Endodermal cell (in vitro differentiated cells): ENCODE measurements around the gene PSAP. TPM values are rescaled to one million over a fixed set of nuclear protein-coding genes. Genes with fewer than 3 reads are reported as not detected.

Experiments
- DNase-seq: peaks from one replicate; pipeline ENCODE4 v3.0.0-alpha.2; 2017
- H3K27ac ChIP-seq: 2 replicates; pipeline ENCODE4 v1.5.1; 2013; ENCODE audit warnings: mild to moderate bottlenecking, low read depth, low read length, moderate library complexity
- H3K27me3 ChIP-seq: 2 replicates; pipeline ENCODE4 v1.6.1; 2013; ENCODE audit warnings: mild to moderate bottlenecking, low read length, moderate library complexity; ENCODE audit not compliant: insufficient read depth, control insufficient read depth, poor library complexity, severe bottlenecking
- H3K36me3 ChIP-seq: 2 replicates; pipeline ENCODE4 v1.7.0; 2013; ENCODE audit warnings: mild to moderate bottlenecking, low read length, moderate library complexity; ENCODE audit not compliant: control insufficient read depth, insufficient read depth
- H3K4me1 ChIP-seq: one replicate; pipeline ENCODE4 v1.7.0; 2013; ENCODE audit warnings: low read length; ENCODE audit not compliant: control insufficient read depth, insufficient read depth
- H3K4me3 ChIP-seq: 2 replicates; pipeline ENCODE4 v1.5.1; 2013; ENCODE audit warnings: mild to moderate bottlenecking, low read length, moderate library complexity
- H3K9ac ChIP-seq: 2 replicates; pipeline ENCODE4 v1.6.1; 2013; ENCODE audit warnings: mild to moderate bottlenecking, low read length, moderate library complexity; ENCODE audit not compliant: poor library complexity, severe bottlenecking; ENCODE audit errors: extremely low read depth
- H3K9me3 ChIP-seq: 2 replicates; pipeline ENCODE4 v1.6.1; 2013; ENCODE audit warnings: mild to moderate bottlenecking, low read length, moderate library complexity; ENCODE audit not compliant: control insufficient read depth
- H3K27ac Mint-ChIP-seq: 2 replicates; pipeline ENCODE4 v1.8.0; 2020; ENCODE audit warnings: mixed read lengths
- H3K27me3 Mint-ChIP-seq: 2 replicates; pipeline ENCODE4 v1.8.0; 2021; ENCODE audit warnings: mild to moderate bottlenecking, mixed read lengths; ENCODE audit not compliant: insufficient read depth
- H3K36me3 Mint-ChIP-seq: 2 replicates; pipeline ENCODE4 v1.8.0; 2020; ENCODE audit warnings: low read depth, mixed read lengths
- H3K4me1 Mint-ChIP-seq: 2 replicates; pipeline ENCODE4 v1.8.0; 2020; ENCODE audit warnings: mixed read lengths
- H3K4me3 Mint-ChIP-seq: 2 replicates; pipeline ENCODE4 v1.8.0; 2020; ENCODE audit warnings: mild to moderate bottlenecking, moderate library complexity, mixed read lengths
- H3K9me3 Mint-ChIP-seq: 2 replicates; pipeline ENCODE4 v1.8.0; 2020; ENCODE audit warnings: mild to moderate bottlenecking, mixed read lengths
- WGBS, 2 experiments: methylation state at CpG; one replicate each; pipeline versions ENCODE4 v1.1.5 to v1.1.7; 2013; ENCODE audit warnings: missing lambda C conversion rate in 2 of 2, mixed read lengths in 1 of 2; ENCODE audit not compliant: insufficient coverage in 1 of 2, insufficient read length in 1 of 2; 5-methylcytosine and 5-hydroxymethylcytosine counted together
- total RNA-seq, 2 donors: library from RNA; stranded (reverse); fragmentation: NEBNext Ultra II Directional in 1 of 2; extraction: Animal tissue kit (Norgen Biotek cat#: 25700) in 1 of 2; gene quantifications; 2 replicates in 1 of 2; 3 replicates in 1 of 2; pipeline ENCODE4 v1.2.1, GENCODE V29; 2021
- TF ChIP-seq, protein P1 (sequence below): fragments of 200-600 bp; sonication (generic); conservative IDR thresholded peaks from 2 replicates; pipeline ENCODE4 v1.5.0; 2021; ENCODE audit warnings: antibody characterized with exemption, mild to moderate bottlenecking

Gene PSAP
- total RNA-seq, 2 donors from 2014 or later: 456 to 549 TPM

DNA sequence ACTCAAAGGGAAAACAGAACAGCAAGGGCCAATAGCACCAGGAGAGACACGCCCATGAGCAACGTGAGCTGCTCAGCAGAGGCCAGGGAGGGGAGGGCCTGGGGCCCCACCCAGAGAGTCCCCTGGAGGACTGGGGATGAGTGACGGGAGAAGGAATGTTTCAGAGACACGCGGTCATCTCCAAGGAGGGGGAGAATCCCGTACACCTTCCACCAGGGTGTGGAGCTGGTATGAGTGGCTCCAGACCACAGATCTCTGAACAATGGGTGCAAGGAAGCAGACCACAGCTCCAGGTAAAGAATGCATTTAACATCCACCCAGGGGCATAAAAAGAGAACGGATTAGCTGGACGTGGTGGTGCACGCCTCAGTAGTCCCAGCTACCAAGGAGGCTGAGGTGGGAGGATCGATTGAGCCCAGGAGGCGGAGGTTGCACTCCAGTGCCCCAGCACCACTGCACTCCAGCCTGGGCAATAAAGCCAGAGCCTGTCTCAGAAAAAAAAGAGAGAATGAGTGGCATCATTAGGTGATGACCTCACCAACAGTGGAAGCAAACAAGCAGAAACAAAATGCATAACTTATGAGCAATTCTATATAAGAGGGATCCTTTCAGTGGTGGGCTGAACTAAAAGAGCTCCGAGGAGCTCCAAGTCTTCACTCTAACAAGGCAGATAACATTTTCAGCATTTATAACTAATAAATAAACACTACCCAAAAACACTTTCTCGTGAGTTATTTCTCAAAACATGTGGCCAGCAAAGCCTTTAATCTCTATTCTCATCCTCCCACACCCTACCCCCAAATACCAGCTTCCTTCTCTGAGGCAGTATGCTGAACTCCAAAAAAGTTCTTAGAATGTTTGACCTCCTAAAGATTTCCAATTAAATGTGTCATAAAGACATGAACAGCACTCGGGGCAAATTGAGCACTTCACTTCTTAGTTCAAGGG is 12.5 kb downstream of the PSAP start:
- peak overlapping the region; percentile 8 for H3K27ac ChIP-seq
- Mint-ChIP-seq H3K4me1 (peaks cover 50% of the 10 kb centered on the region), H3K9me3 (no peaks in the 10 kb centered on the region), H3K4me3 (no peak overlapping the region), H3K36me3 (peaks cover 7% of the 10 kb centered on the region), H3K27me3 (no peaks in the 10 kb centered on the region), H3K27ac (peak overlapping the region; percentile 90)
- TF ChIP-seq, protein P1, sequence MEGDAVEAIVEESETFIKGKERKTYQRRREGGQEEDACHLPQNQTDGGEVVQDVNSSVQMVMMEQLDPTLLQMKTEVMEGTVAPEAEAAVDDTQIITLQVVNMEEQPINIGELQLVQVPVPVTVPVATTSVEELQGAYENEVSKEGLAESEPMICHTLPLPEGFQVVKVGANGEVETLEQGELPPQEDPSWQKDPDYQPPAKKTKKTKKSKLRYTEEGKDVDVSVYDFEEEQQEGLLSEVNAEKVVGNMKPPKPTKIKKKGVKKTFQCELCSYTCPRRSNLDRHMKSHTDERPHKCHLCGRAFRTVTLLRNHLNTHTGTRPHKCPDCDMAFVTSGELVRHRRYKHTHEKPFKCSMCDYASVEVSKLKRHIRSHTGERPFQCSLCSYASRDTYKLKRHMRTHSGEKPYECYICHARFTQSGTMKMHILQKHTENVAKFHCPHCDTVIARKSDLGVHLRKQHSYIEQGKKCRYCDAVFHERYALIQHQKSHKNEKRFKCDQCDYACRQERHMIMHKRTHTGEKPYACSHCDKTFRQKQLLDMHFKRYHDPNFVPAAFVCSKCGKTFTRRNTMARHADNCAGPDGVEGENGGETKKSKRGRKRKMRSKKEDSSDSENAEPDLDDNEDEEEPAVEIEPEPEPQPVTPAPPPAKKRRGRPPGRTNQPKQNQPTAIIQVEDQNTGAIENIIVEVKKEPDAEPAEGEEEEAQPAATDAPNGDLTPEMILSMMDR: no peak
- H3K27me3 ChIP-seq: no peaks in the 10 kb centered on the region
- 91% methylated on average over 12 to 14 of the region's 14 CpGs for WGBS, 2 experiments
- no peak for DNase-seq
- H3K4me3 ChIP-seq: no peak overlapping the region
- H3K9me3 ChIP-seq: no peaks in the 10 kb centered on the region
- no peak overlapping the region for H3K9ac ChIP-seq
- peaks cover 5% of the 10 kb centered on the region for H3K4me1 ChIP-seq
- H3K36me3 ChIP-seq: peaks cover 16% of the 10 kb centered on the region

DNA sequence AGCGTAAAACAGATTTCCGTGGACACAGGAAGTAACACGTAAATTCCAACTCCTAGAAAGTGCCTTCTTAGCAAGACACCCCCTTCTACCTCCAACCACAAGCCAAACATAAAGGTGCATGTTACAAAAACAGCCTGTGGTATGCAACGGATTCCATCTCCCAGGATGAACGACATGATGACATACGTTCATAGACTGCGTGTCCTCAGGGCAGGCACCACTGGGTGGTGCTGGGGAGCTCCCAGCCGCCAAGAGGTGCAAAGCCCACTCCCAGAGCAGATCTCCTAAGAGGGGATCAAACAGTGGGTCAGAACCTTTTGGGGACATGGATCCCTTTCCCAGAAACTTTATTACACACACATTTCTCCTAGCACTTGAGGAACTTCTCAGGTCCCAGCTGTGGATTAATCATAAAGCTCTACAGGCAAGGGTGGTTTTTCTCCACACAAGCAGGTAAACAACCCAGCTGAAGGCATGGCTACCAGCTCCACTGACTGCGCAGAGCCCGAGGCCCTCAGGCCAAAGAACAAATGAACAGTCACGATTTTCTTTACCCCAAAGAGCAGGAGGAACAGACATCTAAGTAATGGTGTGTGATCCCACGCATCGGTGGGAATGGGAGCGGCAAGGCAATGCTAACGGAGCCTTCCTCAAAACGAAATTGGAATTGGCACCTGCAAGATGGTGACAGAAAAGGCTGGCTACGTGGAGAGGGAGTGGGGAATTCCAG is 13.8 kb downstream of the PSAP start:
- Histone ChIP-seq H3K4me1 (peaks cover 5% of the 10 kb centered on the region), H3K27me3 (no peaks in the 10 kb centered on the region), H3K36me3 (peaks cover 25% of the 10 kb centered on the region), H3K27ac (peak overlapping the region; percentile 95), H3K4me3 (no peak overlapping the region), H3K9ac (no peak overlapping the region), H3K9me3 (no peaks in the 10 kb centered on the region)
- 84 to 87% methylated on average over 12 to 17 of the region's 17 CpGs for WGBS, 2 experiments
- no peak overlapping the region for H3K4me3 Mint-ChIP-seq
- H3K9me3 Mint-ChIP-seq: no peaks in the 10 kb centered on the region
- peak; percentile 82 for DNase-seq
- H3K36me3 Mint-ChIP-seq: peaks cover 11% of the 10 kb centered on the region
- H3K27me3 Mint-ChIP-seq: no peaks in the 10 kb centered on the region
- H3K4me1 Mint-ChIP-seq: peaks cover 41% of the 10 kb centered on the region
- TF ChIP-seq, protein P1: peak; percentile 84
- peak overlapping the region; percentile 90 for H3K27ac Mint-ChIP-seq

DNA sequence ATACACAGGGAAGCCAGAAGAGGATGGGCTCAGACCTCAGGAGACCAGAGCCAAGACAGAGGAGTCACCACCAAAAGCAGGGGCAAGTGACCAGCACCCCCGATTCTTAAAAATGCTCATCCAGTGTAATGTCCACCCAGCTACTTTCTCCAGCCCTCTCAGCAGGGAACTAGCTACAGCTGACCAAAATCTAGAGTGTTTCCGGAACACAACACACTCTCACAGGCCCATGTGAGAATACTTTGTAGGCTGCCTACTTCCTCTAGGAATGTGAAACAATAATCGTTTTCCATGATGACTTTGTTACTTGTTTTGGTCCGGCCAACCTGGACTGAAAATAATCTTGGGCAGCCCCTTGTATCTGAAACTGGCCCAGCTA is 14.5 kb downstream of the PSAP start:
- no peak for DNase-seq
- Mint-ChIP-seq H3K4me3 (no peak overlapping the region), H3K4me1 (peaks cover 41% of the 10 kb centered on the region), H3K27me3 (no peaks in the 10 kb centered on the region), H3K9me3 (no peaks in the 10 kb centered on the region), H3K27ac (peak overlapping the region; percentile 90), H3K36me3 (peaks cover 17% of the 10 kb centered on the region)
- Histone ChIP-seq H3K9ac (no peak overlapping the region), H3K36me3 (peaks cover 32% of the 10 kb centered on the region), H3K9me3 (no peaks in the 10 kb centered on the region), H3K4me1 (peaks cover 5% of the 10 kb centered on the region), H3K4me3 (no peak overlapping the region), H3K27me3 (no peaks in the 10 kb centered on the region), H3K27ac (peak overlapping the region; percentile 95)
- 91 to 94% methylated on average over 4 of the region's 4 CpGs for WGBS, 2 experiments
- TF ChIP-seq, protein P1: no peak
